RWPE1 (cell line): Measurements from ENCODE around the gene RAI2.

Source experiments
- CTCF ChIA-PET: fragments of 350-600 bp; sonication (Branson Sonifier 250); formaldehyde crosslinking; extraction: SDS; loops from one replicate; lab custom pipeline; 2021; lab: Yijun Ruan, JAX
- POLR2A ChIA-PET: fragments of 400-600 bp; formaldehyde crosslinking; extraction: SDS; loops from one replicate; lab custom pipeline; 2020; ENCODE audit warnings: antibody characterized with exemption; ENCODE audit not compliant: low non-redundant PET; lab: Yijun Ruan, JAX
- DNase-seq: peaks from one replicate; pipeline ENCODE4 v3.0.0; 2012; ENCODE audit warnings: low spot score
- H3K27ac ChIP-seq: fragments of 450-650 bp; 2 replicates; pipeline ENCODE4 v1.5.1; 2017
- CTCF ChIP-seq: fragments of 450-650 bp; conservative IDR thresholded peaks from 2 replicates; pipeline ENCODE4 v1.5.1; 2017; ENCODE audit warnings: low read depth, mild to moderate bottlenecking

Gene RAI2

GRCh38 chrX:17860811-17861488 is at the start of gene RAI2:
RAI2 (minus strand) TSS chrX:17861298; CDS start chrX:17802010, 59,288 bp downstream.
- CTCF ChIA-PET = no interaction called here
- DNase-seq = no peak
- TF ChIP-seq CTCF = no peak
- no peak within 1 kb of the TSS for H3K27ac ChIP-seq
- POLR2A ChIA-PET = no interaction called here

GRCh38 chrX:17888421-17888820 is 27.3 kb upstream of the RAI2 start:
- DNase-seq = no peak
- TF ChIP-seq CTCF = no peak
- ChIA-PET CTCF (no interaction called here), POLR2A (no interaction called here)
- H3K27ac ChIP-seq = no peak overlapping the region

GRCh38 chrX:17882680-17883079 is 21.6 kb upstream of the RAI2 start:
- H3K27ac ChIP-seq = no peak overlapping the region
- ChIA-PET POLR2A (no interaction called here), CTCF (no interaction called here)
- DNase-seq = no peak
- TF ChIP-seq CTCF = no peak

GRCh38 chrX:17878028-17878670 is 17.1 kb upstream of the RAI2 start:
- no peak for DNase-seq
- H3K27ac ChIP-seq = no peak overlapping the region
- ChIA-PET POLR2A (no interaction called here), CTCF (no interaction called here)
- TF ChIP-seq CTCF = no peak

GRCh38 chrX:17876135-17876534 is 15.0 kb upstream of the RAI2 start:
- ChIA-PET POLR2A (no interaction called here), CTCF (interaction anchor here (0.6 to 0.8 kb wide), 2 partner anchors 21 to 510 kb away, joined by 3 to 5 read pairs; no protein-coding TSS in a partner anchor)
- no peak for DNase-seq
- TF ChIP-seq CTCF = no peak
- H3K27ac ChIP-seq = no peak overlapping the region

GRCh38 chrX:17869580-17869979 is 8.5 kb upstream of the RAI2 start:
- no peak overlapping the region for H3K27ac ChIP-seq
- POLR2A ChIA-PET = no interaction called here
- no peak for DNase-seq
- CTCF ChIA-PET = interaction anchor here (0.6 kb wide), 1 partner anchor 21 kb away, joined by 3 read pairs; no protein-coding TSS in a partner anchor
- TF ChIP-seq CTCF = no peak
